ENCODE data around the gene PTGR2.

GRCh38 chr14:73810478-73811163, 41.0 kb upstream of the PTGR2 start:
- TF ChIP-seq CTCF (IDR thresholded peaks at IDR 0.05; ENCODE audit: low read length) (no peak), EZH2 (IDR thresholded peaks at IDR 0.05; ENCODE audit: borderline replicate concordance, low read length) (no peak)

All from OCI-LY1 (cell line).